Activated CD4-positive, alpha-beta T cell treated with anti-CD3 and anti-CD28 coated beads for 48 hours (primary cell): ENCODE data around the gene LRCH2.
"Not testable (repeated sequence)": the region's sequence is repeated elsewhere in the genome, so short reads cannot be mapped to it uniquely, and the experiment has no call there.

Experiments
- DNase-seq: peaks from one replicate; pipeline ENCODE4 v3.0.0-alpha.2; 2020

The LRCH2 gene

DNA sequence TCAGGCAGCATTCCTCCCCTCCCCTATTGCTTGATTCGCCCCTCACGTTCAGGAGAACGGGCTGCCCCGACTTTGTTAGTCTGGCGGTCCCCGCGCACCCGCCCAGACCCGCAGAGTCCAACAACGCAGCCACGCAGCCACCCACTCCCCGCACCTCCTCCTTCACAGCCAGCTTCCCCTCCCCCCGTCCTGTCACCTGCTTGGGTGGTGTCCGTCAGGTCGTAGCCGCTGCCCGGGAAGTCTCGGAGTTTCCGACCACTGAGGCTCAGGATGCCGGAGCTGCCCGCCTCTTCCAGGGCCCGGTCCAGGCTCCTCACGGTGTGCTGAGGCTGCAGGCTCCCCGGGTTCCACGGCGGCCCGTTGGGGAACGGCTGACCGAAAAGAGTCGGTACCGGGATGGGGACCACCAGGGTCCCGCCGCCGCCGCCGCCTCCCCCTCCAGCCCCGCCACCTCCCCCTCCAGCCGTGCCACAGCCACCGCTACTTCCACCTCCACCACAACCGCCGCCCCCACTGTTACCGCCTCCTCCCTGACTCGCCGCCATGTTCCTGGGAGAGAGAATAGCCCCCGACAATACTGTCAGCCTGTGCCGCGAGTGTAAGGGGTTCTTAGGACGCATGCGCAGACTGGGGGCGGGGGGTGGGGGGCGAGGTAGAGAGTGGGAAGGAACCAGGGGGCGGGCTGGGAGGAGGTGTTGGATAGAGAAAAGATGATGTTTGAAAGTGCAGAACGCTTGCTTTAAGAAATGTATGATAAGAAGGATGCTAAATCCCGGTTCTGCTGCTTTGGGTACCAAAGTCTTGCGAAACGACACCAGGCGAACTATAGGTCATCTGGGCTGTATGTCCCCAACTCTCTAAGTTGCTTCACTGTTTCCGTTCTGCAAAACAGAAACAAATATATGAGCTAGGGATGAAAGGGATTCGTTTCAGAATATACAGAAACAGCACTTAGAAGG lies at the start of gene LRCH2:
TSS of gene LRCH2 (minus strand) at position 600 of the 959 bp plus-strand sequence. CDS start at position 545, 55 bp downstream.
- DNase-seq = no peak

DNA sequence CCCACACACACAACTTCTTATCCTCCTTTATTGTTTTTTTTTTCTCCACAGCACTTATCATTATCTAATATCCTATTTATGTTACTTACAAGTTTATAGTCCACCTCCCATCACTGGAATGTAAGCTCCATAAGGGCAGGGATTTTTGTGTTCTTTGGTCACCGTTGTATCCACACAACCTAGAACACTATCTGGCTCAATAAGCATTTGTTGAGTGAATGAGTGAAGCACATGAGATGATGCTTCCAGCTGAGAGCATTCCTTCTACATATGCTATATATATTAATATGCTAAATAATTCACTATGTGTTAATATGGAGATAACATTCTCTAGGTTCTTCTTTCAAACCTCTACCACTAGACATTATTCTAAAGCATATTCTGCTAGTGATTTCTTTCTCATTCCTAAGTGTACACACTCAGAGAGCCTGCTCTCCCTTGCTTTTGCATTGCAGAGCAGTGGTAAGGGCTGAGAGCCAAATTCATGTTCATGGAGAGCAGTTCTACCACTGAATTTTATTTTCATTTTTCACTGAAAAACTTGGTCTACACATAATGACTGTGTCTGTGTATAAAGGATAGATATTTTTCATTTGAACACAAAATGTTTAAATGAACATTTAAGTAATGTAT lies 35.3 kb upstream of the LRCH2 start:
- no peak for DNase-seq

- DNase-seq = no peak
Observed at GRCh38 chrX:115268421-115268820, 34.5 kb upstream of the LRCH2 start.

GRCh38 chrX:115266300-115266699 lies 32.4 kb upstream of the LRCH2 start:
- no peak for DNase-seq

- DNase-seq = no peak
Observed at GRCh38 chrX:115264009-115264408, 30.1 kb upstream of the LRCH2 start.

- no peak for DNase-seq
Observed at GRCh38 chrX:115261148-115261547, 27.3 kb upstream of the LRCH2 start.

DNA sequence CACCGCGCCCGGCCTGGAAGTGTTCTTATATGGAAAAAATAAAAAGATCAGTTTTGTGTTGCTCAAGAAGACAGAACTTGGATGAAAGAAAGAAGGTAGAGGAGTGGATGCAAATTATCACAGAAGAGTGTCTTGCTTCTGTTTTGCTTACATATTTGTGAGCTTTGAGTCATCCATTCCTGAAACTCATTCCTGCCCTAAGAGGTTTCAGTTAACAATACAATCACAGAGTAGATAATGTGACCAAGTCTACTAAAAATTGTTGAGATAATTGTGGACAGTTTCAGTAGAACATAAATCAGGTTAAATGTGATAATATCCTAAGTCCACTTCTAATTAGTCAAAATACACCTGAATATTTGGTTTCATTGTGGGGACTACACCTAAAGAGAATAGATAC lies 26.4 kb upstream of the LRCH2 start:
- DNase-seq = no peak

DNA sequence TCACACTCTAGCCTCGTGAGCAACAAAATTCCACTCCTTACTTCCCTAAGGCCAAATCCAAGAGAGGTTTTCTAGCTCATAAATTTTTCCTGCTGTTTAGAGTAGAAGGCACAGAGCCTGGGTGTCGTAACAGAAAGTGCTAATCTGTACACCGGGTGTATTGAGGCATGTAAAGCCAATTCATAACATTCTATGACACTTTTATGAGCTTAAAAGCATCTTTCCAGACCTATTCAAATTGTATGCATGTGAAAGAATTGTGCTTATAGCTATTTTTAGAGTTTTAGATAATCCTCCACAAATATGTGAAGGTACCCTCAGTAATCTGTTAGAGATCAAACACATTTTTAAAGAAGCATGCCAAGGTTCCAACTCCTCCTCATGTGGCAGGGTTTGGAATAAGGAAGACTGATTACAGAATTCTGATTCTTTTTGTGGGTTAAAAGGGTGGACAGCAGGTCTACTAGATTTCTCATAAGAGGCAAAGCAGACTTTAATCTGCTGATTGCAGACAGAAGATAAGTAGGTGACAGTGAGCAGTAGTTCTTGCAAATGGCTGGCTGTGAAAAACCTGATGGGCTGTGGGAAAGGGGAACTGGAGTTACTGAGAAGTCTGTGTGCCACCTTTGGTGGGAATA lies 25.5 kb upstream of the LRCH2 start:
- DNase-seq = no peak

GRCh38 chrX:115257711-115258110 lies 23.8 kb upstream of the LRCH2 start:
- no peak for DNase-seq

DNA sequence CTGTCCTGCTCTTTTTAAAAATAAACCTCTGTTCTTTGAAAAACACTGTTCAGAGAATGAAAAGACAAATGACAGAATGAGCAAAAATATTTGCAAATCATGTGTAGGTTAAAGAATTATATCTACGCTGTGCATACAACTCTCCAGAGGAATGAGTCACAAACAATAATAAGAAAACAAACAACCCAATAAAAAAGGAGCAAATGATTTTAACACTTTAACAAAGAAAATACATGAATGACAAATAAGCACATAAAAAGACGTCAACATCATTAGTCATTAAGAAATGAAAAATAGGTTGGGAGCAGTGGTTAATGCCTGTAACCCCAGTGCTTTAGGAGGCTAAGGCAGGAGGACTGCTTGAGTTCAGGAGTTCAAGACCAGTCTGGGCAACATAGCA lies 21.1 kb upstream of the LRCH2 start:
- DNase-seq = no peak

DNA sequence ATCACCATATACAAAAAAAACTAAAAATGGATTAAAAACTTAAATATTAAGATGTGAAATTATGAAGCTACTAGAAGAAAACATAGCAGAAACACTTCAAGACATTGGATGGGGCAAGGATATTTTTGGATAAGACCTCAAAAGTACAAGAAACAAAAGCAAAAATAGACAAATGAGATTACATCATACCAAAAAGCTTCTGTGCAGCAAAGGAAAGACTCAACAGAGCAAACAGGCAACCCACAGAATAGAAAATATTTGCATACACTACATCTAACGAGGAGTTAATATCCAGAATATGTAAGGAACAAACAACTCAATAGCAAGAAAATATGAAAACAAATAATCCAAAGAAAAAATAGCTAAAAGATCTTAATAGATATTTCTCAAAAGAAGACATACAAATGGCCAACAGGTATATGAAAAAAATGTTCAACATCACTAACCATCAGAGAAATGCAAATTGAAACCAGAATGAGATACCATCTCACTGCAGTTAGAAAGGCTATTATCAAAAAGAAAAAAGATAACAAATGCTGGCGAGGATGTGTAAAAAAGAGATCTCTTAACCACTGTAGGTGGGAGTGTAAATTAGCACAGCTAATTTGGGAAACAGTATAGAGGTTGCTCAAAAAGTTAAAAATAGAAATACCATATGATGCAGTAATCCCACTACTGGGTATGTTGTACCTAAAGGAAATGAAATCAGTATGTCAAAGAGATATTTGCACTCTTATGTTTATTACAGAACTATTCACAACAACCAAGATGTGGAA lies 17.8 kb upstream of the LRCH2 start:
- DNase-seq = no peak

- no peak for DNase-seq
Observed at GRCh38 chrX:115237056-115237455, 3.2 kb upstream of the LRCH2 start.

DNA sequence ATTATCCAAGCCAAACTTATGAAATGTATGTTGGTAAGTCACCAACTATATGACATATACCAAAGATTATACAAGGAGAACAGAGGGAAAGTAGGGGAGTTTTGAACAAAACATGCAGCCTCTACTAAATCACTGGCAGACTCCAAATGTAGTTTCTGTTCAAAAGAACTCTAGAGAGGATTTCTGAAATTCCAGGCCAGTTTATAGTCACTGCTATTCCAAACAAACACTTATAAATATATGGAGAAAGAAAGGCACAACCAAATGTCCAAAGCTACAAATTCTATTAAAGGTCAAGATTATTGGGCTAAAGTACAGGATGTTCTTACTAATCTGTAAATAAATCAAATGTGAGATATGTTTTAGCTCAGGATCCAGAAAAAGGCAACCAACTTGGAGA lies 2.7 kb upstream of the LRCH2 start:
- DNase-seq = no peak

DNA sequence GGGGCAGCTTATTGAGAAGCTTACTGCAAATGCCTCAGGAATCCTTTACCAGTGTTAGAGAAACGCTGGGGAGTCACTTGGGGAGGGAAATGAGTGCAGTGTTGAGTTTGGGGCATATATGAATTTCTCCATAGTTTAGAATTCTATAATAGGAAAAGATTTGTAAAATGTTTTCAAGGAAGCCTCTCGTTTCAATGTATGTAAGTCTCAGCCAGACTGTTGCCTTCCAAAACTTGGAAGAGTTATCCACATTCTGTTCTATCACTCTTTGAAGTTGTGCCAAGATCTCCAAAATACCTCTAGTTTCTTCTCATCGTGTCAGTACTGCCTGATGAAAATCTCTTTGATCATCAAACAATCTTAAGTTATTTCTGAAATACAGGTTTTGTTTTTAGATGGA lies 565 bp upstream of the LRCH2 start:
- no peak for DNase-seq

DNA sequence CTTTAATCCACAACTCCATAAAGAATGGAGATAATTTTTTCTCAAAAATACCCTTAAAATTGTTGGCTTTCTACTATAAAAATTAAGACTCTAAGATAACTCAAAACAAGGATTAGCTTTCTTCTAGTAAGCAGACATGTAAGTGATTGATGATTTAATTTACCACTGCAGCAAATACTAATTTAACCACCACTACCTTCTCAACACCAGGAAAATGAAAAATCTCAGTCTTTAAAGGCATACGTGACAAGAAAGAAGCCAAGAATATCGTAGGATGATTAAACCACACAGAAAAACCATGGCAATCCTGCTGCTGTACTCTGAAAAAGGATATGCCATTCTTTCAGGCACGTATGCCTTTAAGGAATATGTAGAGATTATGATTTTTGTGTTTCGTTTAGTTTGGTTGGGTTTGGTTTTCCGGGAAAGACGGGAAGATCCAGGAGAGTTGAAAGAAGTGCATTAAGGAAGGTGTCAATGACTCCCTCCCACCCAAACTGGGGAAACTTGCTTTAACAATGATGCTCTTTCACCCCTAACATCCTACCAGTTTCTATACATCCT lies 881 bp downstream of the LRCH2 start:
- no peak for DNase-seq

- DNase-seq = no peak
Observed at GRCh38 chrX:115229337-115230003, 4.4 kb downstream of the LRCH2 start.

GRCh38 chrX:115226929-115227328 lies 7.0 kb downstream of the LRCH2 start:
- no peak for DNase-seq

DNA sequence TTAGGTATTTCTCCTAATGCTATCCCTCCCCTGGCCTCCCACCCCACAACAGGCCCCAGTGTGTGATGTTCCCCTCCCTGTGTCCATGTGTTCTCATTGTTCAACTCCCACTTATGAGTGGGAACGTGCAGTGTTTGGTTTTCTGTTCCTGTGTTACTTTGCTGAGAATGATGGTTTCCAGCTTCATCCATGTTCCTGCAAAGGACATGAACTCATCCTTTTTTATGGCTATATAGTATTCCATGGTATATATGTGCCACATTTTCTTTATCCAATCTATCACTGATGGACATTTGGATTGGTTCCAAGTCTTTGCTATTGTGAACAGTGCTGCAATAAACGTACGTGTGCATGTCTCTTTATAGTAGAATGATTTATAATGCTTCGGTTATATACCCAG lies 16.6 kb downstream of the LRCH2 start:
- DNase-seq = not testable (repeated sequence)

DNA sequence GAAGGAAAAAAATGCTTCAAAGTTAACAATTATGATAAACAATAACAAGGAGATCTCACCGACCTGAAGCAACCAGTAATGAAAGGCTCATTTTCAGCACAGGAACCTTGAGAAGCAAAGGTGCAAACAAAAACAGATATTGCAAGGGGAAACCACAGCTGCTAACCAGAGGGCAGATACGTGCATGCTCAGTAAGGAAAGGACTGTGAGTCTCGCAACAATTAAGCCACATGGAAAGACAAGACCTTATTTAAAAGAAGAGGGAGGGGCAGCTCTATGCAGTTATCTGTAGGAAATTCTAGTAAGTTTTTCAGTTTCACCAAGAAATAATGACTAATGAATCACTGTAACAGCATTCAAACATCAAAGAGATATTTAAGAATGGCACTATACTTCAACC lies 19.3 kb downstream of the LRCH2 start:
- no peak for DNase-seq

- DNase-seq = no peak
Observed at GRCh38 chrX:115214151-115214550, 19.7 kb downstream of the LRCH2 start.

DNA sequence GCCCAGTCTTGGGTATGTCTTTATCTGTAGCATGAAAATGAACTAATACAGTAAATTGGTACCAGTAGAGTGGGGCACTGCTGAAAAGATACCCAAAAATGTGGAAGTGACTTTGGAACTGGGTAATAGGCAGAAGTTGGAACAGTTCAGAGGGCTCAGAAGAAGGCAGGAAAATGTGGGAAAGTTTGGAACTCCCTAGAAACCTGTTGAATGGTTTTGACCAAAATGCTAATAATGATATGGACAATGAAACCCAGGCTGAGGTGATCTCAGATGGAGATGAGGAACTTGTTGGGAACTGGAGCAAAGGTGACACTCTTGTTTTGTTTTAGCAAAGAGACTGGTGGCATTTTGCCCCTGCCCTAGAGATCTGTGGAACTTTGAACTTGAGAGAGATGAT lies 24.3 kb downstream of the LRCH2 start:
- DNase-seq = not testable (repeated sequence)

GRCh38 chrX:115204040-115204439 lies 29.9 kb downstream of the LRCH2 start:
- DNase-seq = no peak
